Measurements from ENCODE around the gene UNC5C.

The UNC5C gene

GRCh38 chr4:95591278-95591677, 42.5 kb upstream of the UNC5C start:
- Histone ChIP-seq H3K4me2 (no peak overlapping the region), H3K79me2 (ENCODE audit: insufficient read depth, low read depth) (no peaks in the 10 kb centered on the region), H3K4me3 (IDR thresholded peaks at IDR 0.05; ENCODE audit: insufficient read depth, low read depth, low read length) (no peak overlapping the region), H3K4me1 (ENCODE audit: low read depth, poor library complexity, severe bottlenecking) (no peaks in the 10 kb centered on the region), H3K27me3 (ENCODE audit: insufficient read depth, low read depth) (no peaks in the 10 kb centered on the region), H3K9ac (no peak overlapping the region), H3K36me3 (ENCODE audit: insufficient read depth) (no peaks in the 10 kb centered on the region), H3K27ac (no peak overlapping the region), H4K20me1 (ENCODE audit: insufficient read depth) (no peaks in the 10 kb centered on the region), H2AFZ (ENCODE audit: low read depth) (no peak overlapping the region)
- TF ChIP-seq CTCF (conservative IDR thresholded peaks at IDR 0.05; ENCODE audit: low read depth, low read length) = no peak

- H3K36me3 ChIP-seq (ENCODE audit: insufficient read depth) = no peaks in the 10 kb centered on the region
- no peaks in the 10 kb centered on the region for H3K27me3 ChIP-seq (ENCODE audit: insufficient read depth, low read depth)
- TF ChIP-seq CTCF (conservative IDR thresholded peaks at IDR 0.05; ENCODE audit: low read depth, low read length) = no peak
- H3K9ac ChIP-seq = no peak overlapping the region
- H3K4me3 ChIP-seq (IDR thresholded peaks at IDR 0.05; ENCODE audit: insufficient read depth, low read depth, low read length) = no peak overlapping the region
- no peaks in the 10 kb centered on the region for H4K20me1 ChIP-seq (ENCODE audit: insufficient read depth)
- H3K27ac ChIP-seq = no peak overlapping the region
- no peaks in the 10 kb centered on the region for H3K4me1 ChIP-seq (ENCODE audit: low read depth, poor library complexity, severe bottlenecking)
- H2AFZ ChIP-seq (ENCODE audit: low read depth) = no peak overlapping the region
- no peak overlapping the region for H3K4me2 ChIP-seq
- no peaks in the 10 kb centered on the region for H3K79me2 ChIP-seq (ENCODE audit: insufficient read depth, low read depth)
Observed at GRCh38 chr4:95590615-95591014, 41.8 kb upstream of the UNC5C start.

- no peaks in the 10 kb centered on the region for H4K20me1 ChIP-seq (ENCODE audit: insufficient read depth)
- no peak overlapping the region for H2AFZ ChIP-seq (ENCODE audit: low read depth)
- no peak for TF ChIP-seq CTCF (conservative IDR thresholded peaks at IDR 0.05; ENCODE audit: low read depth, low read length)
- H3K9ac ChIP-seq = no peak overlapping the region
- H3K4me1 ChIP-seq (ENCODE audit: low read depth, poor library complexity, severe bottlenecking) = no peaks in the 10 kb centered on the region
- no peak overlapping the region for H3K4me3 ChIP-seq (IDR thresholded peaks at IDR 0.05; ENCODE audit: insufficient read depth, low read depth, low read length)
- H3K79me2 ChIP-seq (ENCODE audit: insufficient read depth, low read depth) = no peaks in the 10 kb centered on the region
- H3K27ac ChIP-seq = no peak overlapping the region
- no peaks in the 10 kb centered on the region for H3K36me3 ChIP-seq (ENCODE audit: insufficient read depth)
- H3K27me3 ChIP-seq (ENCODE audit: insufficient read depth, low read depth) = no peaks in the 10 kb centered on the region
- no peak overlapping the region for H3K4me2 ChIP-seq
Observed at GRCh38 chr4:95585016-95585695, 36.4 kb upstream of the UNC5C start.

- H3K36me3 ChIP-seq (ENCODE audit: insufficient read depth) = no peaks in the 10 kb centered on the region
- H3K4me1 ChIP-seq (ENCODE audit: low read depth, poor library complexity, severe bottlenecking) = no peaks in the 10 kb centered on the region
- H3K4me3 ChIP-seq (IDR thresholded peaks at IDR 0.05; ENCODE audit: insufficient read depth, low read depth, low read length) = no peak overlapping the region
- no peak overlapping the region for H3K9ac ChIP-seq
- no peak overlapping the region for H3K4me2 ChIP-seq
- H4K20me1 ChIP-seq (ENCODE audit: insufficient read depth) = no peaks in the 10 kb centered on the region
- H3K27ac ChIP-seq = no peak overlapping the region
- H3K79me2 ChIP-seq (ENCODE audit: insufficient read depth, low read depth) = no peaks in the 10 kb centered on the region
- no peak overlapping the region for H2AFZ ChIP-seq (ENCODE audit: low read depth)
- no peak for TF ChIP-seq CTCF (conservative IDR thresholded peaks at IDR 0.05; ENCODE audit: low read depth, low read length)
- H3K27me3 ChIP-seq (ENCODE audit: insufficient read depth, low read depth) = no peaks in the 10 kb centered on the region
Observed at GRCh38 chr4:95580226-95580625, 31.5 kb upstream of the UNC5C start.
